Neural cell (in vitro differentiated cells): Measurements from ENCODE around the gene IGF2R. TPM values are rescaled to one million over a fixed set of nuclear protein-coding genes. Genes with fewer than 3 reads are reported as not detected.

Experiments
- H2AFZ ChIP-seq: fragments of 200-600, 300-800 bp; sonication (generic), shearing (Covaris generic); 2 replicates; pipeline ENCODE4 v1.6.0; 2014; ENCODE audit warnings: low read depth, mild to moderate bottlenecking, antibody characterized with exemption, low read length, moderate library complexity
- H3F3A ChIP-seq: fragments of 200-600 bp; shearing (Covaris generic); 2 replicates; pipeline ENCODE4 v1.6.1; 2016; ENCODE audit warnings: mild to moderate bottlenecking, moderate library complexity, mixed read lengths, antibody characterized with exemption, low read length; ENCODE audit not compliant: insufficient read depth, poor library complexity, severe bottlenecking
- H3K27ac ChIP-seq: fragments of 200-600, 300-800 bp; sonication (generic), shearing (Covaris generic); 2 replicates; pipeline ENCODE4 v1.5.1; 2014; ENCODE audit warnings: mild to moderate bottlenecking, low read length, moderate library complexity
- H3K27me3 ChIP-seq: fragments of 300-800, 200-600 bp; sonication (generic), shearing (Covaris generic); 2 replicates; pipeline ENCODE4 v1.6.0; 2014; ENCODE audit warnings: mild to moderate bottlenecking, low read depth, low read length, moderate library complexity; ENCODE audit not compliant: insufficient read depth
- H3K36me3 ChIP-seq: fragments of 300-800, 200-600 bp; sonication (generic), shearing (Covaris generic); 2 replicates; pipeline ENCODE4 v1.5.1; 2014; ENCODE audit warnings: mild to moderate bottlenecking, antibody characterized with exemption, low read length, moderate library complexity; ENCODE audit not compliant: insufficient read depth
- H3K4me2 ChIP-seq: fragments of 300-800, 200-600 bp; sonication (generic), shearing (Covaris generic); 2 replicates; pipeline ENCODE4 v1.6.0; 2014; ENCODE audit warnings: mild to moderate bottlenecking, low read length
- H3K4me3 ChIP-seq: fragments of 300-800, 200-600 bp; sonication (generic), shearing (Covaris generic); 2 replicates; pipeline ENCODE4 v1.5.1; 2014; ENCODE audit warnings: mild to moderate bottlenecking, low read length, moderate library complexity
- H3K79me2 ChIP-seq: fragments of 200-600 bp; shearing (Covaris generic); replicated peaks from 2 replicates; pipeline ENCODE4 v1.6.0; 2014; ENCODE audit warnings: mild to moderate bottlenecking, low read length, moderate library complexity; ENCODE audit not compliant: insufficient read depth
- H3K9ac ChIP-seq: fragments of 300-800, 200-600 bp; sonication (generic), shearing (Covaris generic); 2 replicates; pipeline ENCODE4 v1.6.1; 2016; ENCODE audit warnings: mild to moderate bottlenecking, low read length, mixed read lengths
- H3K9me2 ChIP-seq: fragments of 200-600 bp; shearing (Covaris generic); 2 replicates; pipeline ENCODE4 v1.6.1; 2016; ENCODE audit warnings: mild to moderate bottlenecking, low read length, mixed read lengths; ENCODE audit not compliant: insufficient read depth
- H3K9me3 ChIP-seq: fragments of 200-600, 300-800 bp; sonication (generic), shearing (Covaris generic); 2 replicates; pipeline ENCODE4 v1.6.1; 2016; ENCODE audit warnings: mild to moderate bottlenecking, mixed run types, low read length, moderate library complexity, mixed read lengths
- H4K20me1 ChIP-seq: fragments of 200-600 bp; shearing (Covaris generic); 2 replicates; pipeline ENCODE4 v1.6.1; 2016; ENCODE audit warnings: mild to moderate bottlenecking, mixed run types; ENCODE audit not compliant: insufficient read depth
- CTCF ChIP-seq: fragments of 450-650 bp; IDR thresholded peaks from 2 replicates; pipeline ENCODE4 v1.5.1; 2014; ENCODE audit warnings: antibody characterized with exemption, mild to moderate bottlenecking, moderate library complexity; ENCODE audit not compliant: poor library complexity, severe bottlenecking
- EP300 ChIP-seq: fragments of 450-650 bp; conservative IDR thresholded peaks from 2 replicates; pipeline ENCODE4 v1.6.1; 2014; ENCODE audit warnings: antibody characterized with exemption, mild to moderate bottlenecking, moderate library complexity; ENCODE audit not compliant: poor library complexity, severe bottlenecking
- EZH2 ChIP-seq: fragments of 200-600, 300-800 bp; shearing (Covaris generic), sonication (generic); IDR thresholded peaks from 2 replicates; pipeline ENCODE4 v1.6.1; 2014; ENCODE audit warnings: antibody characterized with exemption, low read length, borderline replicate concordance, mild to moderate bottlenecking; ENCODE audit not compliant: insufficient read depth, poor library complexity, severe bottlenecking
- MXI1 ChIP-seq: fragments of 450-650 bp; conservative IDR thresholded peaks from 2 replicates; pipeline ENCODE4 v1.6.1; 2014; ENCODE audit warnings: antibody characterized with exemption, mild to moderate bottlenecking; ENCODE audit not compliant: poor library complexity, severe bottlenecking
- POLR2AphosphoS5 ChIP-seq: IDR thresholded peaks from 2 replicates; pipeline ENCODE4 v1.6.1; 2012
- RAD21 ChIP-seq: fragments of 450-650 bp; conservative IDR thresholded peaks from 2 replicates; pipeline ENCODE4 v1.6.1; 2014; ENCODE audit warnings: antibody characterized with exemption, mild to moderate bottlenecking, moderate library complexity
- REST ChIP-seq: IDR thresholded peaks from 2 replicates; pipeline ENCODE4 v1.6.1; 2012; ENCODE audit warnings: borderline replicate concordance
- SMC3 ChIP-seq: fragments of 450-650 bp; conservative IDR thresholded peaks from 2 replicates; pipeline ENCODE4 v1.6.1; 2014; ENCODE audit warnings: antibody characterized with exemption, mild to moderate bottlenecking, moderate library complexity; ENCODE audit not compliant: poor library complexity
- TAF1 ChIP-seq: IDR thresholded peaks from 2 replicates; pipeline ENCODE4 v1.6.1; 2012; ENCODE audit warnings: low read depth
- polyA plus RNA-seq: library from polyadenylated mRNA; depleted of rRNA; stranded (reverse); fragments of >200 nt; gene quantifications from 2 replicates; pipeline ENCODE4 v1.2.3, GENCODE V29; 2014

IGF2R gene
- polyA plus RNA-seq, 1 donor from 2014 or later = 15.0 TPM

- H3K9ac ChIP-seq = no peak overlapping the region
- peaks cover 82% of the 10 kb centered on the region for H3K79me2 ChIP-seq
- H3K9me2 ChIP-seq = no peaks in the 10 kb centered on the region
- no peak overlapping the region for H3K27ac ChIP-seq
- no peaks in the 10 kb centered on the region for H3K36me3 ChIP-seq
- TF ChIP-seq SMC3 (no peak), EZH2 (no peak), POLR2AphosphoS5 (no peak), RAD21 (no peak), REST (no peak), CTCF (no peak), EP300 (no peak), TAF1 (no peak), MXI1 (no peak)
- H4K20me1 ChIP-seq = no peaks in the 10 kb centered on the region
- H3K4me2 ChIP-seq = no peak overlapping the region
- H3K27me3 ChIP-seq = no peaks in the 10 kb centered on the region
- no peaks in the 10 kb centered on the region for H3K9me3 ChIP-seq
- no peaks in the 10 kb centered on the region for H3F3A ChIP-seq
- H2AFZ ChIP-seq = no peak overlapping the region
- H3K4me3 ChIP-seq = no peak overlapping the region
Observed at GRCh38 chr6:159985296-159985945, 16.5 kb downstream of the IGF2R start.

GRCh38 chr6:159988983-159989454, 20.1 kb downstream of the IGF2R start:
- no peaks in the 10 kb centered on the region for H3F3A ChIP-seq
- H3K4me3 ChIP-seq = no peak overlapping the region
- H3K27ac ChIP-seq = no peak overlapping the region
- no peaks in the 10 kb centered on the region for H4K20me1 ChIP-seq
- no peak overlapping the region for H3K9ac ChIP-seq
- TF ChIP-seq EP300 = no peak
- H3K9me3 ChIP-seq = no peaks in the 10 kb centered on the region
- H3K27me3 ChIP-seq = no peaks in the 10 kb centered on the region
- H2AFZ ChIP-seq = no peak overlapping the region
- H3K4me2 ChIP-seq = no peak overlapping the region
- no peaks in the 10 kb centered on the region for H3K36me3 ChIP-seq
- no peaks in the 10 kb centered on the region for H3K9me2 ChIP-seq
- H3K79me2 ChIP-seq = peaks cover 72% of the 10 kb centered on the region
